NK-92 (cell line): ENCODE data around the gene S100A7.
"Not testable (repeated sequence)": the region's sequence is repeated elsewhere in the genome, so short reads cannot be mapped to it uniquely, and the experiment has no call there.

ENCODE experiments used
- DNase-seq: peaks from one replicate; lab custom pipeline; 2025; ENCODE audit not compliant: unreplicated experiment; lab: John Stamatoyannopoulos, UW

S100A7 gene

DNA sequence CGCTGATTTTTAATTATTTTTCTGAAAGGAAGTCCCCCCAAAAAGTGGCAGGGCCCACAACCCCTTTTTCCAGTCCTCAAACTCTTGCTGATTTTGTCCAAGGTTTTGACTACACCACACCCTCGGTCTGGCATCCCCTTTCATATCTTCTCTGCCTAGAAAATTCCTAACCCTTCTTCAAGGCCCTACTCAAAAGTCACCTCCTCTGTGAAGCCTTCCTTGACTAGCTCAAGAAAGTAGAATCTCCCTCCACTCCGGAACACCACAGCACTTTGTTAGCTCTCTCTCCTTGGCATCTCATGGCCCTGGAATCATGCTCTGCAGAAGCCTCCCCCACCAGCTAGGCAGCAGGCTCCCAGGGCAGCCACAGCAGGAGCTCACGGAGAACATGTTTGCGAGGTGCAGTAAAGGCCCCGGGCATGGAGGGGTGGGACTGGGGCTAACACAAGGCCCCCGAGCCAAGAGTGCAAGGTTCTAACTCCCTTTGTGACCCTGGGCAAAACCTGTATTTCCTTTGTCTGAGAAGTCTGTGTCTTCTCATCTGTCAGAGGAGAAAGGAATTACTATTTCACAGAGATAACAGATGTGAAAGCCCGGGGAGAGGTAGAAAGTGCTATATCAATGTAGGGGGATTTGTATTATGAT is 17.7 kb upstream of the S100A7 start:
- DNase-seq, result no peak

DNA sequence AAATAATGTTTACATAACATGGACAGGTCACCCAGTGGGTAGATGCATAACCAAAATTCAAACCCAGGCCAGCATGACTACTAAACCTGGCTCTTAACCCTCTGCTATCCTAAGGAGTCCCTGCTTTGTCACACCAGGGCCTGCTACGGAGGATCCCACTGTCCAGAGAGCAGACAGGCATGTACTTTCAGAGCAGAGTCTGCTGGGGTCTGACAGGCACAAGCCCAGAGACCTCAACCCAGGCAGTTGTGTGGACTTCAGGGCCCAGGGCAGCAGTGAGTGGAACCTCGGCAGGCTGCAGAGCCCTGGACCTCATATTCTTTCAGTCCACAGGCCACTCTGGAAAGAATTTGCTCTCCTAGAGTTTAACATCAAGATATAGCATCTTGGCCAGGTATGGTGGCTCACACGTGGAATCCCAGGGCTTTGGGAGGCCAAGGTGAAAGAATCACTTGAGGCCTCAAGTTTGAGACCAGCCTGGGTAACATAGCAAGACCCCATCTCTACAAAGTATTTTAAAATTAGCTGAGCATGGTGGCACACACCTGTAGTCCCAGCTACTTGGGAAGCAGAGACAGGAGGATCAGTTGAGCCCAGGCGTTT is 16.1 kb upstream of the S100A7 start:
- no peak for DNase-seq

DNA sequence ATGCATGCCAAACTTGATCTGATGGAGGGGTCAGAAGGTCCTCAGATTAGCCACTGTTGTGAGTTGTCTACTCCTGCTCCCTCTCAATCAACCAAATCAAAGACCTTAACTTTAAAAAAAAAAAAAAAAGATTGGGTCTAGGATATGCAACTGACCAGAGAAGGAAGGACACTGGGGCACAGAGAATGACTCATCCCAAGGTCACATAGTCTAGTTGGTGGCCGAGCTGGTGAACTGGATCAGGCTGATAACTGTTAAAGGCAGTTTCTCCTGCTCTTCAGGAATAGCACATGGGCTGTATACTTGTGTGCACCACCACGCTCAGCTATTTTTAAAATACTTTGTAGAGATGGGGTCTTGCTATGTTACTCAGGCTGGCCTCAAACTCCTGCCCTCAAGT is 14.8 kb upstream of the S100A7 start:
- DNase-seq, result no peak

DNA sequence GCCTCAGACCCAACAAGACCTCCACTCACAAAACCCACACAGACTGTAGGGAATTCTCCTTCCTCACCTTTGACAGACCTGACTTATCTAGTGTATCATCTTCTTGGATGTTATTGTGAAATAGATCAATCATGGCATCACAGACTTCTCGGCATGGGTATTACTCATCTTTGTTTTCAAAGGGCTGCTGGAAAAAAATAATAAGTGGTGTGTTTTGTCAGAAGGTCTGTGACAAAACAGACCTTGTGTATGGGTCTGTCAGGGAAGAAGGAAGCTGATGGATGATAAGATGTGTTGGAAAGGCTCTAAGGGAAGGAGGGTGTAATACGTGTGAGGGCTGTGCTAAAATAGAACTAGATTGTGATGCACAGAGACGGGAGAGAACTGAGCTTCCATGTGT is 13.9 kb upstream of the S100A7 start:
- no peak for DNase-seq

DNA sequence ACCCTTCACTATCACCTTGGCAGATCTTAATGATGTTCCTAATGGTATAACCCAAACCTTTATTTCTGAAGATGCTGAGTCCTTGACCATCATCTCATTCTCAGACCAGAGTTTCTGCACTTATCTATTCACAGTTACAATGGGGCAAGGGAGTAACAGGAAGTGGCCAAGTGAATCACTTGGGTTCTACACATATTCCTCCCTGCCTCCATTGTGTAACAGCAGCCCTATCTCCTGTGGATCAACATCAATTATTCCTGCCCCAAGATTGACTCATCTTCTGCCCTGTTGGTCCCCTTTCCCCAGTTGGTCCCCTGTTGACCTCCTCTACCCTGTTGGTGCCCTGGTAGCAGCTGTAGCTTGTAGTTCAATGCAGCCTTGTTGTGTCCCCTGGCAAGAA is 10.3 kb upstream of the S100A7 start:
- DNase-seq, result no peak

DNA sequence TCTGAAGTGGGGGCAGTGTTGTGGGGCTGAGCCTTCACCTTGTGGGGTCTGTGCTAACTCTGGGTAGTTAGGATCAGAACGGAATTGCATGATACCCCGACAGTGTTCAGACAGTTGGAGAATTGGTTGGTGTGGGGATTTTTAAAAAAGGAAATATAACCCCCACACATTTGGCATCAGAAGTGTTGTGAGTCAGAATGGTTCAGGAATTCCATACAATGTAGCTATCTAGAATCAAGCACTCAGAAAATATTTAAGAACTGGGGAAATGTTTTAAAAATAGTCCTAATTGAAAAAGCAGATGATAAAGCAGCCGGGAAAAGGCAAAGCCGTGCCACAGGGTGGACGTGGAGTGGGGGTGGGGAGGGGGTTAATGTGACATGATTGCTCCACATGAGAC is 6.5 kb upstream of the S100A7 start:
- no peak for DNase-seq

DNA sequence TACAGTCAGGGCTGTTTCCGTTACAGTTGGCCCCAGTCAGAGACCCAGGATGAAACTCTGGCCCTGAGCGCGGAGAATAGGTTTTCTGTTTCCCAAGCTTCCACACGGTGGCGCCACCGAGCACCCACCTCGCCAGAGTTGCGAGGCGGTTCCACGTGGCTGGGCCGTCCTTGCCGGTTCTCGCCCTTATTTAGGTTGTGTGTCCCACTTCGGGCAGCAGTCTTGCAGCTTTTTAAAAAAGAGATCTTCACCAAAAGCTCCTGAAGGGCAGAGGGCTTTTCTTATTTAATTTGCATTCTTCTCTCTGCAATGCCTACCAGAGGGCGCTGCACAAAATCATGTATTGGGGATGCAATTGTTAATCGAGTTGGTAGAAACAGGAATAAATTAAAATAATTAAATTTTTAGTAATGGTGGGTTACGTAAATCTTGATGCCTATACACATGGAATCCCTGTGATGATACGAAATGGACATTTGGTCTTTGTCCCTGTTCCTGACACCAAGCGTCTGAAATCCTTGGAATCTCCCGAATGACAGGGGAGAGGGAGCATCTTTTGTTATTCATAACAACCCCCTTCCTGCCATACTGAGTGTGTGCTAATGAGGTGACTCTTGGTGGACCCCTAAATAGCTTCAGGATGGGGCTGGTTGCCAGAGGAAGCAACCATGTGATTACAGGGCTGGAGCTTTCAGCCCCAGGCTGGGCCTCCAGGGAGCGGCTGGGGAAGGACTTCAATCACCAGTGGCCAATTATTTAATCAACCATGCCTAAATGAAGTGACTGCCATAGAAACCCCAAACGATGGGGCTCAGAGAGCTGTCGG is 5.6 kb upstream of the S100A7 start:
- DNase-seq, result no peak

DNA sequence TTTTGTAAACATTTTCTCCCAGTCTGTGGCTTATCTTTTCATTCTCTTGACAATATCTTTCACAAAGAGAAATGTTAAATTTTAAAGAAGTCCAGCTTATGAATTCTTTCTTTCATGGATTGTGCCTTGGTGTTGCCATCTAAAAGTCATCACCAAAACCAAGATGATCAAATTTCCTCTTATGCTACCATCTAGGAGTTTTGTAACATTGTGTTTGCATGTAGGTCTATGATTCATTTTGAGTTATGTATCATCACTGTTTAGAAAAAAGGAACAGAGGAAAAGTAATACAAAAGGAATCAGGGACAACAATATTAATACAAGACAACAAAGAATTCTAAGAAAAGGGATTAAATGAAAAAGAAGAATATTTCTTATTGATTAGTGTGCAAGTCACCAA is 2.3 kb upstream of the S100A7 start:
- DNase-seq, result not testable (repeated sequence)

DNA sequence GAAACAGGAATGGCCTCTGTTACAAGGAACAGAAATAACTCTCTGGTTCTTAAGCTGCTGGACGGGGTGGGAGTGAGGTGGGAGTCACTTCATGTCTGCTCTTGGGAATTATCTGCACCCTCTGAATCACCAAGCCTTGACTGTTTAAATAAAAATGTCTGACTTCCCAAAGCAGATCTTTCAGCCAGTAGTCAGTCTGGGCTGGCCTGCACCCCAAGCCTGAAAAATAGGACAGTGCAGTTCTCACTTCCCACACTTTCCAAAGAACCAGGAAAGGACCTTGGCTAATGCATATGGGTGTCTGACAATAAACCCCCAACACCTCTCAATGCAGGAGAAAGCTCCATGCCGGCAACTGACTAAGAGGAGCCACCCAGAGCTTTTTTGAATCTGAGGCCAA is 796 bp downstream of the S100A7 start:
- DNase-seq, result no peak

DNA sequence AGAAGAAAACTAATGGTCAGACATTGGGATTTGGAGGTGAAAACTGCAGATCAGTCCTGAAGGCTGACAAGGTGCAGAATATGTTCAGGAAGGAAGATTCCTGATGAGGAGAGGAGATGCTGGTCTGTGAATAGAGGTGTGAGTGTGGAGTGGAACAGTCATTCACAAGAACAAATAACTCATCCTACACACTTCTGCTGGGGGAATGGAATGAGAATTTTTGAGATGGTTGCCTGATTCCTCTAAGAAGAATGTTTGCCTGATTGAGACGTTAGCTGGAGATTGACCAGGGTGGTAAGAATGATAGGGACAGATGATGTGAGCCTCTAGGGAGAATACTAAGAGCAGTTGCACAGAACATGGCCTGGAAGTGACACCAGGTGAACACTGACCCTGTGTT is 4.1 kb downstream of the S100A7 start:
- DNase-seq, result no peak

DNA sequence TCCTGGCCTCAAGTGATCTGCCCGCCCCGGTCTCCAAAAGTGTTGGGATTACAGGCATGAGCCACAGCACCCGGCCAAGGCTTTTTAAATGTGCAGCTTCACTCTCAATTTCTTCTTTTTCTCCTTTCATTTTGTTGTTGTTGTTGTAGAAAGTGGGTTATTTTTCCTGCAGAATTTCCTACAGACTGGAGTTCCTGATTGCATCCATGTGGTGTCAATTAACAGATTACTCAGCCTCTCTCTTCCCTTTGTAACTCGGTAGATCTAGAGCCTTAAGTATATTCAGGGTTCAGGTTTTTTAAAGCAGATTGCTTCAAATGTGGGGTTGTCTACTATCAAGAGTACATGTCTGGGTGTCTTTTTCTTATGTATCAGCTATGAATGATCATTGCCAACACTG is 11.6 kb downstream of the S100A7 start:
- not testable (repeated sequence) for DNase-seq

DNA sequence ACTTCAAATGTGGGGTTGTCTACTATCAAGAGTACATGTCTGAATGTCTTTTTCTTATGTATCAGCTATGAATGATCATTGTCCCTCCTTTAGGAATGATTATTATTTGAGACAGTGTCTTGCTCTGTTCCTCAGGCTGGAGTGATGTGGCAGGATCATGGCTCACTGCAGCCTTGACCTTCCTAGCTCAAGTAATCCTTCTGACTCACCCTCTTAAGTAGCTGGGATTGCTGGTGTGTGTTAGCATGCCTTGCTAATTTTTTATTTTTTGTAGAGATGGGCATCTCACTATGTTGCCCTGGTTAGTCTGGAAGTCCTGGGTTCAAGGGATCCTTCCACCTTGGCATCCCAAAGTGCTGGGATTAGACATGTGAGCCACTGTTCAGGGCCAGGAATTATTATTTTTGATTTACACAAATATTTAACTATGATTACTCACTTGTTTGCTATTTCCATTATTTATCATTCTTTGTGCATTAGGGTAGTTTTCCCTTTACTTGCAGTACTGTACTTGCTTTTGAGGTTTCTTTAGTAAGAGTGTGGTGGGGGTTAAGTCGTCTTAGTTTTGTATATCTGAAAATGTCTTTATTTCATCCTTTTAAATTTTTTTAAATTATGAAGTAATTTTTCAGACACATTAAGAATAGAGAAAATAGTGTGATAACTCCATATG is 12.8 kb downstream of the S100A7 start:
- DNase-seq, result no peak

DNA sequence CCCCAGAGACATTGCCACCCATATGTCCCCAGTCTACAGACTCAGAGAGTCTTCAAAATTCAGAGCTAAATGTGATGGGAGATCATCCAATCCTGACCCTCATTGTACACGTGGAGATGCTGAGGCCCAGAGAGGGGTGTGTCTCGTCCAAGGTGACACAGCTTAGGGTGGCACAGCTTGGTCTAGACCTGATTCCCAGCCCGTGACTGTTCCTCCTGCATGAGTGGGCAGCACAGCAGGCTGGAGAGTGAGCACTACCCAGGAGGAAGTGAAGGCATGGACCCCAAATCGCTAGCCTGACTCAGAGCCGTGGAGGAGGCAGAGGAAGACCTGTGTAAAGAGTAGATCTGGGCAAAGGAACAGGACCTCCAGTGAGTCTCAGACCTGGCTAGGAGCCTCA is 16.4 kb downstream of the S100A7 start:
- DNase-seq, result no peak

DNA sequence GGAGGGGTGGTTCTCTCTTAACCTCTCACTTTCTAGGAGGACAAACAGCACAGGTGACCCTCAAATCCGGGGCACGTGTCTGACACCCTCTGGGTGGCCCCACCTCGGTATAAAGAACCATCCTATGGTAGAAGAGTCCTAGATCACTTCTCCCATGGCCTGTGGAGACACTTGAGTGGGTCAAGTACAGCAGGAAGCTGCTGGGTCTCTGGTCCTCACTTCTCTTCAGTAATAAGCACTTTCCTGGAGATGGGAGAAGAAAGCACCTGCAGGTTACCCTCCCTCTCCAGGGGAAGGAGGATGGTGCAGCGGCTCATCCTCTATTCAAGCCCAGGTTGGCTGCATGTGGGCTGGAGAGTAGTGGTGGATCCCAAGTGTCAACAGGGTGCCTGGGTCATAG is 17.0 kb downstream of the S100A7 start:
- no peak for DNase-seq

DNA sequence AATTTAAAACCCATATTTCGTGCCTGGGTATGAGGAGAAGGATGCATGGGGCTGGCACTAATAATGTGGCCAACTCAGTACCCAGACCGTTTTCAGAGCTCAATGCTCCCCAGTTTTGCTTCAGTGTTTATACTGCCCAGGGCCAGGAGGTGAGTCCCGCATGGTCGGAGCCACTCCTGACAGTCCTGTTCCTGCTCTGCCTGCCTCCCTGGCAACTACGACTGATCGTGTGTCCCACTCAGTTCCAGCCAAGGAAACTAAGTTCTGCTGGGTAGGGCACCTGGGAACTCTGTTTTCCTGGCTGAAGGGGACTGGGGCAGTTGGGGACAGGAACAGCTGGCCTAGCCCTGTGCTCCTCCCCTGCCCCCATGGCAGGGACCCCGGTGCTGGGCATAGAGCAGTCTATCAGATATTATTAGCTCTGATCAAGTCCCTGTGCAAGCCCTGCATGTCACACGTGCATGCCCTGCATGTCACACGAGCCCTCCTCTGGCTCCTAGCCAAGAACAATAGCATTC is 19.2 kb downstream of the S100A7 start:
- DNase-seq, result no peak

DNA sequence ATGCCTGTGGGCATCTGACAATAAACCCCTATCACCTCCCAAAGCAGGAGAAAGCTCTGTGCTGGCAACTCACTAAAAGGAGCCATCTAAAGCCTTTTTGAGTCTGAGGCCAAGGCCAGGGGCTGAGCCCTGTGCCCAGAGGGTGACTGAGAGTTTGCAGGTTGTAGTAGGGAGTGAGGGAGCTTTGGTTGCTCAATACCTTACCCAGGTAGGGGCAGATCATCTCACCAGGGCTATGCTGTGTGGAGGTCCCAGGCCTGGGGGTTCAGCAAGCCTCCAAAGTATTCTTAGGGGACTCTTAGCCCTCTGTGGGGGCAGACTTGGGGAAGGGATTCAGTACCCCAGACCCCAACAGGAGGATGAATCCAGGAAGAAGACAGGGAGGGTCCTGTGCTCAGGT is 21.2 kb downstream of the S100A7 start:
- DNase-seq, result no peak

DNA sequence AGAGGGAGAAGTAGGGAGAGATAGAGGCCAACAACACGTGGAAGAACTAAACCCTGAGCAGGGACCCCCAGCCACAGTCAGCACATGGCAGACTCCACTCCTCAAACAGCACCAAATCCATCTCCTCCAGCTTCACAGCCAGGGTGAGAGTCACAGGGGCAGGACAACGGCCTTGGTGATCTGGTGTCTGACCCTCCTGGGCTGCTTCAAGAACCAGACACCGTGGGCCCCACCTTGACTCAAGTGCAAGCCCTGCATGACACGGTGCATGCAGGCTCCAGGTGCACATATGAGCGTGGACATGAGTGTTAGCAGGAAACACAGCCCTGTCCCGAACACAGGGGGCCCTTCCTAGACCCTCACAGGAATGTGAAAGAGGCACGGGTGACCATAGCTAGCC is 21.9 kb downstream of the S100A7 start:
- DNase-seq, result no peak

DNA sequence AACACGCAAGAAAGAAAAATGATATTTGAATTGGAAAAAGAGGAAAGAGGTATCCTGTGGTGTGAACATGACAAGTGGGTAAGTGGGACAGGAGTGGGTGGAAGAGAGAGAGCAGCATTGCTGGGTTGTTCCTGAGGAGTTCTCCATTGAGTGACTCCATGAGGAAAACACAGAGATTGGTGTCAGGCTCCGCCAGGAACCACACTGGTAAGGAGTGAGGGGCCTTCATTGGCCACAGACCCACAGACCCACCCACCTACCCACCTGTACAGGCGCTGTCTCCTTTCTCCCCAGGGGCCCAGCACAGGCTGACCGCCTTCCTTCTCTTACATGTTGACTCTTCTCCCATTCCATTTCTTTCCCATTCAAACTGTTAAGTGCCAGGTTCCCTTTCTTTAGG is 23.2 kb downstream of the S100A7 start:
- DNase-seq, result no peak

DNA sequence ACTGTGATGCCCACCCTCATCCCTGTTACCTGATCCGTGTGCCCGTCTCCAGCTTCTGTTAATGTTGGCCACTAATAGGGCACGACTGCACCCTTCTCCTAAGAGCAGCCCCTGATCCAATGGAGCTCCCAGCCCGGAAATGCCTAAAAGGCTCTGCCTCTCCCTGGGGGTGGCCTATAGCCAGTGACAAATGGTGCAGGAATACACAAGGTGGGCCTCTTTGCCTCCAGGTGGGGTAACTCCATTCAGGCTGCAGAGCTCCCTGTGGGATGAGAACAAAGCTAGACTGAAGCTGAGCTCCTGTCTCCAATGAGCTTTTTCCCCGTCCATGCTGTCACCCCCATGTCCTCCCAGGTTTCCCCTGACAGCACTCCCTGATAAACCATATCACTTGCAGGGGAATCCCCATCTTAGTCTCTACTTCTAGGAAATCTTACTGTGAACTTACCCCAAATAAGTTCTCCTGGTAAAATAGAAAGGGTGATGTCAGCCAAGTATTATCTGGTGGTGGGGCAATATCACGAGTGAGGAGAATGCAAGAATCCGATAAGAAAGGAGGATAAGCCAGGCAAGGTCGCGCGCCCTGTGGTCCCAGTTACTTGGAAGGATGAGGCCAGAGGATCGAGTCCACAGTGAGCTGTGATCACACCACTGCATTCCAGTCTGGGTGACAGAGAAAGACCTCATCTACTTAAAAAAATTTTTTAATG is 25.6 kb downstream of the S100A7 start:
- no peak for DNase-seq

DNA sequence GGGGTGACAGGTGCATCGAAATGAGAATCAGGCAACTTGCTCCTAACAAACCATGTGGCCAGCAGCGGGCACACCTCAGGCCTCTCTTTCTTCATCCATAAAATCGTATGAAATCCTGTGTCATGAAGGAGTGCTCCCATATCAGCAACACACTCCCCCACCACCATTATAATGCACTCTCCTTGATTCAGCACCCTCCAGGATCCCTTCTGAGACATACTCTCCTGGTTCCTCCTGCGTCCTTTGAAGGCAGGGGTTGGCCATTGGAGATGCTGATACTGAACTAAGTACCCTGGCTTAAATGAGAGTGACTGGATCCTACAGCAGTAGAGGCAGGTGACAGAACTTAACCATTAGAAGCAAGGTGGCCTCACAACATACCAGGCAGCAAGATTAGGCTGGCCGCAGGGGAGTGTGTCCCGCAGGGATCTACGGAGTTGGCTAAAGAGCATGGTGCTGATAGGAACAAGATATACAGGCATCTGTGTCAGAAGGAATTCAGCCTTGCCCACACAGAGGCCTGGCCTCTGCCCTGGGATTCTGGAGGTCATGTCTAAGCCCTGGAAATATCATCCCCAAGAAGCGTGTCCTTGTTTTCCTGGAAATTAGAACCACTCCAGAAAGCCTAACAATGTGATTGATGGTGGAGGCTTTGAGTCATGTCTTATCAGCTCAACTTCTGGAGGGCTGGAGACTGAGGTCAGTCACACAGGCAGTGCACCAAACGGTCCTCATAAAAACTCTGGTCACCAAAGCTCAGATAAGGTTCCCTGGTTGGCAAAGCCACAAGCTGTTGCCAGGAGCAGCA is 27.4 kb downstream of the S100A7 start:
- no peak for DNase-seq
